Right hindlimb (tissue), 1 donor: ENCODE results near the gene TRPC5OS.

Experiments used
- DNase-seq: peaks from one replicate; pipeline ENCODE4 v3.0.0-alpha.2; 2018

The TRPC5OS gene

GRCh38 chrX:111914398-111915090 lies 38.6 kb downstream of the TRPC5OS start:
- DNase-seq: no peak

GRCh38 chrX:111917591-111917990 lies 41.6 kb downstream of the TRPC5OS start:
- DNase-seq: no peak

GRCh38 chrX:111928456-111928855 lies 52.5 kb downstream of the TRPC5OS start:
- DNase-seq: no peak
